Osteocyte (in vitro differentiated cells): Measurements from ENCODE around the gene FCHO1. TPM values are rescaled to one million over a fixed set of nuclear protein-coding genes. Genes with fewer than 3 reads are reported as not detected.
"Not testable (repeated sequence)": the region's sequence is repeated elsewhere in the genome, so short reads cannot be mapped to it uniquely, and the experiment has no call there.

ENCODE experiments used
- DNase-seq: peaks from one replicate; pipeline ENCODE4 v3.0.0; 2021; ENCODE audit warnings: mixed read lengths; ENCODE audit not compliant: unreplicated experiment; ENCODE audit errors: extremely low spot score
- H3K27ac Mint-ChIP-seq: one replicate; pipeline ENCODE4 v1.8.0; 2021; ENCODE audit warnings: mild to moderate bottlenecking, mixed read lengths; ENCODE audit not compliant: unreplicated experiment
- H3K27me3 Mint-ChIP-seq: one replicate; pipeline ENCODE4 v1.8.0; 2021; ENCODE audit warnings: mixed read lengths; ENCODE audit not compliant: unreplicated experiment
- H3K36me3 Mint-ChIP-seq: one replicate; pipeline ENCODE4 v1.8.0; 2021; ENCODE audit warnings: mixed read lengths; ENCODE audit not compliant: unreplicated experiment
- H3K4me1 Mint-ChIP-seq: one replicate; pipeline ENCODE4 v1.8.0; 2021; ENCODE audit warnings: mixed read lengths; ENCODE audit not compliant: unreplicated experiment
- H3K4me3 Mint-ChIP-seq: one replicate; pipeline ENCODE4 v1.8.0; 2021; ENCODE audit warnings: mild to moderate bottlenecking, moderate library complexity, mixed read lengths; ENCODE audit not compliant: unreplicated experiment
- H3K9me3 Mint-ChIP-seq: one replicate; pipeline ENCODE4 v1.8.0; 2021; ENCODE audit warnings: mixed read lengths; ENCODE audit not compliant: unreplicated experiment
- CTCF ChIP-seq: fragments of 200-600 bp; sonication (generic); IDR thresholded peaks from 2 replicates; pipeline ENCODE4 v1.5.0; 2021; ENCODE audit warnings: antibody characterized with exemption, mild to moderate bottlenecking, moderate library complexity
- total RNA-seq: library from RNA; stranded (reverse); gene quantifications from 2 replicates; pipeline ENCODE4 v1.2.1, GENCODE V29; 2021

The FCHO1 gene
- total RNA-seq, 1 donor from 2014 or later, result 0.56 TPM

- Mint-ChIP-seq H3K27me3 (peaks cover 18% of the 10 kb centered on the region), H3K36me3 (no peaks in the 10 kb centered on the region), H3K4me3 (no peak overlapping the region), H3K4me1 (peaks cover 13% of the 10 kb centered on the region), H3K27ac (no peak overlapping the region), H3K9me3 (no peaks in the 10 kb centered on the region)
- no peak for TF ChIP-seq CTCF
- no peak for DNase-seq
Measured at GRCh38 chr19:17796013-17796837, 44.9 kb downstream of the FCHO1 start.

- H3K4me3 Mint-ChIP-seq, result no peak overlapping the region
- DNase-seq, result no peak
- peaks cover 21% of the 10 kb centered on the region for H3K27me3 Mint-ChIP-seq
- peaks cover 10% of the 10 kb centered on the region for H3K4me1 Mint-ChIP-seq
- TF ChIP-seq CTCF, result no peak
- H3K27ac Mint-ChIP-seq, result no peak overlapping the region
- H3K36me3 Mint-ChIP-seq, result no peaks in the 10 kb centered on the region
- no peaks in the 10 kb centered on the region for H3K9me3 Mint-ChIP-seq
Measured at GRCh38 chr19:17796838-17797423, 45.7 kb downstream of the FCHO1 start.

GRCh38 chr19:17797424-17798201 lies 46.3 kb downstream of the FCHO1 start:
- Mint-ChIP-seq H3K4me1 (peaks cover 10% of the 10 kb centered on the region), H3K27me3 (peaks cover 26% of the 10 kb centered on the region), H3K4me3 (no peak overlapping the region), H3K36me3 (peaks cover 2% of the 10 kb centered on the region), H3K27ac (no peak overlapping the region), H3K9me3 (no peaks in the 10 kb centered on the region)
- TF ChIP-seq CTCF, result no peak
- no peak for DNase-seq

- H3K4me1 Mint-ChIP-seq, H3K9me3 Mint-ChIP-seq, H3K36me3 Mint-ChIP-seq, DNase-seq, H3K27ac Mint-ChIP-seq, H3K4me3 Mint-ChIP-seq: not testable (repeated sequence)
- H3K27me3 Mint-ChIP-seq, result peaks cover 28% of the 10 kb centered on the region
Measured at GRCh38 chr19:17798599-17798998, 47.3 kb downstream of the FCHO1 start.

GRCh38 chr19:17802137-17802858 lies 51.0 kb downstream of the FCHO1 start:
- H3K4me1 Mint-ChIP-seq, result peaks cover 4% of the 10 kb centered on the region
- no peak overlapping the region for H3K4me3 Mint-ChIP-seq
- H3K9me3 Mint-ChIP-seq, result no peaks in the 10 kb centered on the region
- no peak for DNase-seq
- peaks cover 22% of the 10 kb centered on the region for H3K27me3 Mint-ChIP-seq
- H3K27ac Mint-ChIP-seq, result no peak overlapping the region
- TF ChIP-seq CTCF, result no peak
- H3K36me3 Mint-ChIP-seq, result peaks cover 2% of the 10 kb centered on the region
